Ovary (tissue), 9 donors: ENCODE measurements around the gene STARD5. TPM values are rescaled to one million over a fixed set of nuclear protein-coding genes. Genes with fewer than 3 reads are reported as not detected.

Experiments used
- DNase-seq, 5 donors: peaks; one replicate each; pipeline ENCODE4 v3.0.0-alpha.2; 2019 to 2020
- H3K27ac ChIP-seq, 2 donors: fragments of 200-600 bp; one replicate each; pipeline versions ENCODE4 v1.5.1 to v1.8.0; 2019 to 2022
- H3K27me3 ChIP-seq: fragments of 200-600 bp; one replicate; pipeline ENCODE4 v1.8.0; 2022
- H3K36me3 ChIP-seq: fragments of 200-600 bp; sonication (generic); one replicate; pipeline ENCODE4 v1.5.1; 2019
- H3K4me1 ChIP-seq: one replicate; pipeline ENCODE4 v1.8.1; 2013; ENCODE audit warnings: mild to moderate bottlenecking, moderate library complexity; ENCODE audit not compliant: insufficient read depth
- H3K4me3 ChIP-seq: fragments of 200-600 bp; sonication (generic); one replicate; pipeline ENCODE4 v1.5.1; 2017
- H3K9me3 ChIP-seq, 2 donors: fragments of 200-600 bp in 1 of 2; sonication (generic) in 1 of 2; one replicate each; pipeline versions ENCODE4 v1.5.1 to v1.8.1; 2013 to 2019; ENCODE audit warnings: mild to moderate bottlenecking in 1 of 2, moderate library complexity in 1 of 2
- EP300 ChIP-seq: sonication (generic); formaldehyde crosslinking; IDR thresholded peaks from one replicate; pipeline ENCODE4 v1.6.1; 2017; ENCODE audit warnings: antibody characterized with exemption
- POLR2A ChIP-seq: fragments of 450-650 bp; IDR thresholded peaks from one replicate; pipeline ENCODE4 v1.6.1; 2017; ENCODE audit warnings: antibody characterized with exemption, mild to moderate bottlenecking, moderate library complexity
- WGBS, 3 donors: extraction: QIAGEN DNeasy Blood & Tissue Kit in 1 of 3; methylation state at CpG; one replicate each; pipeline versions ENCODE4 v1.1.5 to v1.1.7; 2013 to 2017; 5-methylcytosine and 5-hydroxymethylcytosine counted together
- intact Hi-C, 4 donors: fragments of 100-400 bp; cut with DNase I; formaldehyde crosslinking; loops; one replicate each; pipeline versions ENCODE4 v1.11.0 to v1.15.1; 2022 to 2023
- polyA plus RNA-seq, 2 donors: library from polyadenylated mRNA; stranded (reverse); fragments of 200-250 nt in 1 of 2; fragments of 350-450 nt in 1 of 2; fragmentation: Illumina TruSeq in 1 of 2; extraction: RNeasy Lipid Tissue Mini Kit (QIAGEN cat#74804) in 1 of 2; gene quantifications; one replicate each; pipeline ENCODE4 v1.2.3, GENCODE V29; 2013 to 2014
- total RNA-seq, 7 donors: library from RNA; depleted of rRNA in 2 of 7; stranded (reverse); fragments of >200 nt in 2 of 7; fragmentation: NEBNext Ultra II Directional in 3 of 7; extraction: Animal tissue kit (Norgen Biotek cat#: 25700) in 3 of 7; gene quantifications; one replicate each; pipeline versions ENCODE4 v1.1.0 to v1.2.4, GENCODE V29; 2016 to 2023
- TF ChIP-seq, protein P1 (sequence below), 3 donors: fragments of 450-650 bp in 2 of 3; fragments of 200-600 bp in 1 of 3; IDR thresholded peaks; one replicate each; pipeline versions ENCODE4 v1.5.1 to v1.8.0; 2016 to 2022; ENCODE audit warnings: antibody characterized with exemption in 3 of 3, mild to moderate bottlenecking in 1 of 3
- donor health status: DM: no; HTN: no; CAD: no; lungs with moderate emphysema.
- donor health status: DM: no; HTN: no; CAD: no.
- donor health status: Bipolar disorder and iron deficiency.
- donor health status: DM: yes; HTN: yes; CAD: no.
- donor health status: DM: no; HTN: no; CAD: no.
- donor health status: DM: yes; HTN: yes; CAD: no.

STARD5 gene
- total and polyA plus RNA-seq, 9 donors = 3.8 to 9.4 (median 6.3) TPM

DNA sequence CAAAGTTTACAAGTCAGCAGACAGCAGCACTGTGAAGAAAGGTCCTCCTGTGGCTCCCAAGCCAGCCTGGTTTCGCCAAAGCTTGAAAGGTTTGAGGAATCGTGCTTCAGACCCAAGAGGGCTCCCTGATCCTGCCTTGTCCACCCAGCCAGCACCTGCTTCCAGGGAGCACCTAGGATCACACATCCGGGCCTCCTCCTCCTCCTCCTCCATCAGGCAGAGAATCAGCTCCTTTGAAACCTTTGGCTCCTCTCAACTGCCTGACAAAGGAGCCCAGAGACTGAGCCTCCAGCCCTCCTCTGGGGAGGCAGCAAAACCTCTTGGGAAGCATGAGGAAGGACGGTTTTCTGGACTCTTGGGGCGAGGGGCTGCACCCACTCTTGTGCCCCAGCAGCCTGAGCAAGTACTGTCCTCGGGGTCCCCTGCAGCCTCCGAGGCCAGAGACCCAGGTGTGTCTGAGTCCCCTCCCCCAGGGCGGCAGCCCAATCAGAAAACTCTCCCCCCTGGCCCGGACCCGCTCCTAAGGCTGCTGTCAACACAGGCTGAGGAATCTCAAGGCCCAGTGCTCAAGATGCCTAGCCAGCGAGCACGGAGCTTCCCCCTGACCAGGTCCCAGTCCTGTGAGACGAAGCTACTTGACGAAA is 24.2 kb downstream of the STARD5 start:
- 86 to 90% (median 88%) methylated on average over 14 of the region's 14 CpGs for WGBS, 3 donors
- H3K4me1 ChIP-seq = no peaks in the 10 kb centered on the region

GRCh38 chr15:81299156-81299555 is 24.8 kb downstream of the STARD5 start:
- H3K27me3 ChIP-seq = no peaks in the 10 kb centered on the region
- H3K4me3 ChIP-seq = no peak overlapping the region
- no peaks in the 10 kb centered on the region for H3K36me3 ChIP-seq
- no peak overlapping the region for H3K27ac ChIP-seq
- intact Hi-C loops = no loop called here
- H3K9me3 ChIP-seq = no peaks in the 10 kb centered on the region
- no peak for DNase-seq
- no peaks in the 10 kb centered on the region for H3K4me1 ChIP-seq
- no peak for TF ChIP-seq POLR2A
- no peak for TF ChIP-seq EP300
- TF ChIP-seq, protein P1, sequence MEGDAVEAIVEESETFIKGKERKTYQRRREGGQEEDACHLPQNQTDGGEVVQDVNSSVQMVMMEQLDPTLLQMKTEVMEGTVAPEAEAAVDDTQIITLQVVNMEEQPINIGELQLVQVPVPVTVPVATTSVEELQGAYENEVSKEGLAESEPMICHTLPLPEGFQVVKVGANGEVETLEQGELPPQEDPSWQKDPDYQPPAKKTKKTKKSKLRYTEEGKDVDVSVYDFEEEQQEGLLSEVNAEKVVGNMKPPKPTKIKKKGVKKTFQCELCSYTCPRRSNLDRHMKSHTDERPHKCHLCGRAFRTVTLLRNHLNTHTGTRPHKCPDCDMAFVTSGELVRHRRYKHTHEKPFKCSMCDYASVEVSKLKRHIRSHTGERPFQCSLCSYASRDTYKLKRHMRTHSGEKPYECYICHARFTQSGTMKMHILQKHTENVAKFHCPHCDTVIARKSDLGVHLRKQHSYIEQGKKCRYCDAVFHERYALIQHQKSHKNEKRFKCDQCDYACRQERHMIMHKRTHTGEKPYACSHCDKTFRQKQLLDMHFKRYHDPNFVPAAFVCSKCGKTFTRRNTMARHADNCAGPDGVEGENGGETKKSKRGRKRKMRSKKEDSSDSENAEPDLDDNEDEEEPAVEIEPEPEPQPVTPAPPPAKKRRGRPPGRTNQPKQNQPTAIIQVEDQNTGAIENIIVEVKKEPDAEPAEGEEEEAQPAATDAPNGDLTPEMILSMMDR (IDR thresholded peaks at IDR 0.05) = no peak
- WGBS, 3 donors = 89 to 97% (median 96%) methylated on average over 3 of the region's 3 CpGs

More for the DNA sequence above, 24.2 kb downstream of the STARD5 start:
- Histone ChIP-seq H3K9me3 (no peaks in the 10 kb centered on the region), H3K27ac (no peak overlapping the region), H3K27me3 (no peaks in the 10 kb centered on the region), H3K4me3 (no peak overlapping the region), H3K36me3 (no peaks in the 10 kb centered on the region)
- intact Hi-C loops = no loop called here
- DNase-seq = no peak
- TF ChIP-seq EP300 (no peak), POLR2A (no peak)
- TF ChIP-seq, protein P1 (IDR thresholded peaks at IDR 0.05) = no peak

DNA sequence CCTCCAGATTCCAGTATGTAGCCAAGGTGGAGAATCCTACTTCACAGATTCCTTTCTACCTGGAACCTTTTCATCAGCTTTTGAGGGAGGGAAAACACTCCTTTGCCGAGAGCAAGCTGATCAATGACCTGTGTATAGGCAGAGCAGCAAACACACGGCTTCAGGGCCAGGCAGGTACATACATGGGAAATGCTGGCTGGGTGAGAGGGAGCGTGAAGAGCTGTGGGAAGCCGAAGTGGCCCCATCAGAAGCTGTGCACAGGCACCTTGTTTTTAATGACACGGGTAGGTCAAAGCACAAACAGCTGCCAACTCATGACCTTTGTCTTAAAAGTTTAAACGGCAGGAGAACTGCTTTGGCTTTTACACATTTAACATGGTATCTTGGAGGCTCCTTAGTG is 25.3 kb downstream of the STARD5 start:
- 79 to 83% (median 79%) methylated on average over 6 of the region's 6 CpGs for WGBS, 3 donors
- no peaks in the 10 kb centered on the region for H3K27me3 ChIP-seq
- no peak for TF ChIP-seq POLR2A
- TF ChIP-seq, protein P1 (IDR thresholded peaks at IDR 0.05) = no peak
- TF ChIP-seq EP300 = no peak
- H3K4me3 ChIP-seq = no peak overlapping the region
- H3K27ac ChIP-seq = no peak overlapping the region
- H3K4me1 ChIP-seq = no peaks in the 10 kb centered on the region
- DNase-seq = no peak
- intact Hi-C loops = no loop called here
- H3K9me3 ChIP-seq = no peaks in the 10 kb centered on the region
- H3K36me3 ChIP-seq = no peaks in the 10 kb centered on the region

GRCh38 chr15:81297603-81298575 is 26.1 kb downstream of the STARD5 start:
- Histone ChIP-seq H3K27me3 (no peaks in the 10 kb centered on the region), H3K36me3 (no peaks in the 10 kb centered on the region), H3K27ac (no peak overlapping the region), H3K4me1 (no peaks in the 10 kb centered on the region), H3K9me3 (no peaks in the 10 kb centered on the region), H3K4me3 (no peak overlapping the region)
- intact Hi-C loops = no loop called here
- TF ChIP-seq, protein P1 (IDR thresholded peaks at IDR 0.05) = no peak
- TF ChIP-seq EP300 (no peak), POLR2A (no peak)
- 93 to 96% (median 95%) methylated on average over 4 of the region's 4 CpGs for WGBS, 3 donors
- DNase-seq = no peak
